Sigmoid colon (tissue), 7 donors: Measurements from ENCODE around the gene USP40. TPM values are rescaled to one million over a fixed set of nuclear protein-coding genes. Genes with fewer than 3 reads are reported as not detected.

ENCODE experiments used
- DNase-seq: peaks from one replicate; pipeline ENCODE4 v3.0.0-alpha.2; 2019
- H3K27ac ChIP-seq, 4 donors: fragments of 200-600 bp; sonication (generic); one replicate each; pipeline ENCODE4 v1.5.1; 2016 to 2019; ENCODE audit warnings: mild to moderate bottlenecking in 1 of 4
- H3K27me3 ChIP-seq, 3 donors: fragments of 200-600 bp; sonication (generic); one replicate each; pipeline ENCODE4 v1.5.1; 2019; ENCODE audit warnings: mild to moderate bottlenecking in 1 of 3
- H3K36me3 ChIP-seq, 4 donors: fragments of 200-600 bp; sonication (generic); one replicate each; pipeline ENCODE4 v1.5.1; 2016 to 2019
- H3K4me1 ChIP-seq, 4 donors: fragments of 200-600 bp; sonication (generic); one replicate each; pipeline ENCODE4 v1.5.1; 2017 to 2019
- H3K4me3 ChIP-seq, 4 donors: fragments of 200-600 bp; sonication (generic); one replicate each; pipeline ENCODE4 v1.5.1; 2017 to 2019; ENCODE audit warnings: mild to moderate bottlenecking in 2 of 4, moderate library complexity in 1 of 4
- H3K9me3 ChIP-seq, 4 donors: fragments of 200-600 bp in 3 of 4; sonication (generic) in 3 of 4; one replicate each; pipeline versions ENCODE4 v1.5.1 to v1.6.1; 2013 to 2019
- EP300 ChIP-seq, 4 donors: sonication (generic); formaldehyde crosslinking; IDR thresholded peaks; one replicate each; pipeline ENCODE4 v1.6.1; 2017; ENCODE audit warnings: antibody characterized with exemption in 4 of 4
- POLR2A ChIP-seq, 2 donors: fragments of 450-650 bp; IDR thresholded peaks; one replicate each; pipeline ENCODE4 v1.6.1; 2016; ENCODE audit warnings: antibody characterized with exemption in 2 of 2, mild to moderate bottlenecking in 2 of 2, moderate library complexity in 2 of 2
- POLR2AphosphoS5 ChIP-seq, 4 donors: sonication (generic); formaldehyde crosslinking; IDR thresholded peaks; one replicate each; pipeline ENCODE4 v1.6.1; 2017; ENCODE audit warnings: antibody characterized with exemption in 4 of 4
- whole genome bisulfite sequencing, 2 donors: extraction: QIAGEN DNeasy Blood & Tissue Kit; methylation state at CpG; one replicate each; pipeline ENCODE4 v1.1.7; 2013; 5-methylcytosine and 5-hydroxymethylcytosine counted together
- intact Hi-C: fragments of 100-400 bp; cut with DNase I; formaldehyde crosslinking; loops from one replicate; pipeline ENCODE4 v1.15.1; 2023
- polyA plus RNA-seq, 3 donors: library from polyadenylated mRNA; stranded (reverse); fragments of 200-250 nt; gene quantifications; one replicate each; pipeline ENCODE4 v1.2.3, GENCODE V29; 2013
- total RNA-seq, 4 donors: library from RNA; depleted of rRNA; stranded (reverse); fragments of >200 nt; gene quantifications; one replicate each; pipeline ENCODE4 v1.1.0, GENCODE V29; 2016
- TF ChIP-seq, protein P1 (sequence below), 4 experiments: fragments of 450-650 bp in 3 of 4; fragments of 200-600 bp in 1 of 4; IDR thresholded peaks; one replicate each; pipeline ENCODE4 v1.5.1; 2016 to 2019; ENCODE audit warnings: antibody characterized with exemption in 4 of 4, mild to moderate bottlenecking in 3 of 4, moderate library complexity in 2 of 4
- donor health status: healthy with polysubstance abuse.
- donor health status: Bipolar disorder and iron deficiency.
- donor health status: healthy.

The USP40 gene
- total and polyA plus RNA-seq, 7 donors = 9.6 to 34.5 (median 23.4) TPM

DNA sequence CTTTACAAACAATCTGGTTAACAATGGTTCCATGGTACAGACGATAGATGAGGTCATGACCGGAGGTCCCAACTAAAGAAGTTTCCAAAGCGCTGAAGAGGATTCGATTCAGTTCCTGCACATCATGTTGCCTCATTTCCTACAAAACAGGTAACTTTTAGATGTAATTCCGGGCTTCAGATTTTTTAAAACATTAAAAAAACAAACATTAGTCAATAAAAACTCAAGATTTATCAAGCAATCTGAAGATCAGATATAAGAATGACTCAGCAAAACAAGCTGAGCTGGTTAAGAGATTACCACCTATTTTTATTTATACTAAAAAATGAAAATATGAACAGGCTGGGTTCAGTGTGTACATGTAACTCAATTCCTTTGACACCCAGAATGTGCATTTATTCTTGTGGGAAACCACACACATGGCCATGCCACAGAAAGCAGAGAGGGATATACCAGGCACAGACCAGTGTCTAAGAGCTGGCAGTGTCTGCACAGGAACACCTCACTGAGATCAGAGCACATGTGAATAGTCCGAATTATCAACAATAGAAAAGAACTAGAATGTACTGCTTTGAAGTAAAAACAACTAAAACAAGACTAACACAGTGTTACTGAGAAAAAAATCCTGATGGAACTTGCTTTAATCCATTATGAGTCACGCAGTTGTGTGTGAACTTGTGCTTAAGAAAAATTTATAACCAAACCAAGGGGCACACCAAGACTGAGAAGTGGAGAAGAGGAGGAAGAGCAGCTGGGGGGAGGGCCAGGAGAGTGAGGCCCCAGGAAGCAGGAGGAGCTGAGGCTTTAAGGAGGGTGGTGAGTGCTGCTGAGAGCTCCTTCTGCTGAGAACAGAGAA, 9.5 kb downstream of the USP40 start:
- TF ChIP-seq, protein P1, sequence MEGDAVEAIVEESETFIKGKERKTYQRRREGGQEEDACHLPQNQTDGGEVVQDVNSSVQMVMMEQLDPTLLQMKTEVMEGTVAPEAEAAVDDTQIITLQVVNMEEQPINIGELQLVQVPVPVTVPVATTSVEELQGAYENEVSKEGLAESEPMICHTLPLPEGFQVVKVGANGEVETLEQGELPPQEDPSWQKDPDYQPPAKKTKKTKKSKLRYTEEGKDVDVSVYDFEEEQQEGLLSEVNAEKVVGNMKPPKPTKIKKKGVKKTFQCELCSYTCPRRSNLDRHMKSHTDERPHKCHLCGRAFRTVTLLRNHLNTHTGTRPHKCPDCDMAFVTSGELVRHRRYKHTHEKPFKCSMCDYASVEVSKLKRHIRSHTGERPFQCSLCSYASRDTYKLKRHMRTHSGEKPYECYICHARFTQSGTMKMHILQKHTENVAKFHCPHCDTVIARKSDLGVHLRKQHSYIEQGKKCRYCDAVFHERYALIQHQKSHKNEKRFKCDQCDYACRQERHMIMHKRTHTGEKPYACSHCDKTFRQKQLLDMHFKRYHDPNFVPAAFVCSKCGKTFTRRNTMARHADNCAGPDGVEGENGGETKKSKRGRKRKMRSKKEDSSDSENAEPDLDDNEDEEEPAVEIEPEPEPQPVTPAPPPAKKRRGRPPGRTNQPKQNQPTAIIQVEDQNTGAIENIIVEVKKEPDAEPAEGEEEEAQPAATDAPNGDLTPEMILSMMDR (IDR thresholded peaks at IDR 0.05) = no peak
- TF ChIP-seq POLR2A (IDR thresholded peaks at IDR 0.05) = no peak
- no peak for TF ChIP-seq EP300 (IDR thresholded peaks at IDR 0.05)
- TF ChIP-seq POLR2AphosphoS5 (IDR thresholded peaks at IDR 0.05) = no peak
- Histone ChIP-seq H3K27ac (no peak overlapping the region), H3K36me3 (peaks cover 0 to 73% (median 25%) of the 10 kb centered on the region in 4 donors), H3K4me1 (peaks cover 0 to 8% (median 3%) of the 10 kb centered on the region in 4 donors), H3K4me3 (no peak overlapping the region), H3K27me3 (no peaks in the 10 kb centered on the region), H3K9me3 (no peaks in the 10 kb centered on the region)
- no peak for DNase-seq
- intact Hi-C loops = no loop called here
- 84 to 87% methylated on average over 7 of the region's 7 CpGs for WGBS, 2 donors

DNA sequence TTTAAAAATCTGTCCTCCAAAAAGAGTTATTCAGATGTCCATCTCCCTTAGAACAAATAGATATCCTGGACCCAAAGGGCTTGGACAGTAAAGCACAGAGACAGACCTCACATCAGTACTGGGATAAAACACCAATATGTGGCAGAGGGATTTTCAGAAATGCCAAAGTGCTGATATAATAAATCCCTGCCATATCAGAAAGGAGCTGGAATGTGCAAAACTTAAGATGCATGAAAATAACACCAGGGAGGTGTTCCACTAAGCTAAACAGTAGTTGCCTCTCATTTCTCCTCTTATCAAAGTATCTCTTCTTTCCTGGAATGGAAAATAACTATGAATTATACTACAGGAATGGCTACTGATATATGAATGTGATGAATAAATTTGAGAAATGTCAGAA, 13.2 kb downstream of the USP40 start:
- DNase-seq = no peak
- peaks cover under 1 to 95% (median 27%) of the 10 kb centered on the region in 4 donors for H3K36me3 ChIP-seq
- intact Hi-C loops = no loop called here

DNA sequence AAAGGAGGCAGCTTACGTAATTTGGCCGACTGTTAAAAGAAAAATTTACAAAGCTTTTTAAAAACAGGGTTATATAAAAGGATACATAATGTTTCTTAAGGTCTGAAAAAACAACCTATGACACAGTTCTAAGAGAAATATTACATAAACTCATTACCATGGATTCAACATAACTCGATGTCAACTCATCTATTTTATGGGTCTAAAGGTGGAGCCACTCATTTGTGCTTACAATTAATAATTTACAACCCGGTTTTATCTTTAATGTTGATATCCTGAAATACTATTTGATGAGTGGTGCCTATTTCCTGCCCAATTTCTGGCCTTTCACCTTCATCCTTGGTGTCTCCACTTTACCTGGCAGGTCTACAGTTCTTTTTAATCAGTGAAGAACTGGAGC, 15.1 kb downstream of the USP40 start:
- intact Hi-C loops = no loop called here
- no peak overlapping the region for H3K27ac ChIP-seq
- no peak for DNase-seq
- H3K4me3 ChIP-seq = no peak overlapping the region
- no peaks in the 10 kb centered on the region for H3K4me1 ChIP-seq
- no peaks in the 10 kb centered on the region for H3K27me3 ChIP-seq
- peaks cover 3 to 99% (median 33%) of the 10 kb centered on the region in 4 donors for H3K36me3 ChIP-seq
- WGBS, 2 donors = 63 to 72% methylated on average over 4 of the region's 4 CpGs
- no peaks in the 10 kb centered on the region for H3K9me3 ChIP-seq
- TF ChIP-seq POLR2A (IDR thresholded peaks at IDR 0.05) (no peak), POLR2AphosphoS5 (IDR thresholded peaks at IDR 0.05) (no peak), EP300 (IDR thresholded peaks at IDR 0.05) (no peak)
- TF ChIP-seq, protein P1 (IDR thresholded peaks at IDR 0.05) = no peak

More for the DNA sequence above, 13.2 kb downstream of the USP40 start:
- H3K9me3 ChIP-seq = no peaks in the 10 kb centered on the region
- TF ChIP-seq, protein P1 (IDR thresholded peaks at IDR 0.05) = no peak
- TF ChIP-seq EP300 (IDR thresholded peaks at IDR 0.05) (no peak), POLR2A (IDR thresholded peaks at IDR 0.05) (no peak), POLR2AphosphoS5 (IDR thresholded peaks at IDR 0.05) (no peak)
- H3K27ac ChIP-seq = no peak overlapping the region
- no peaks in the 10 kb centered on the region for H3K27me3 ChIP-seq
- H3K4me3 ChIP-seq = no peak overlapping the region
- H3K4me1 ChIP-seq = peaks cover 0 to 8% (median 3%) of the 10 kb centered on the region in 4 donors

DNA sequence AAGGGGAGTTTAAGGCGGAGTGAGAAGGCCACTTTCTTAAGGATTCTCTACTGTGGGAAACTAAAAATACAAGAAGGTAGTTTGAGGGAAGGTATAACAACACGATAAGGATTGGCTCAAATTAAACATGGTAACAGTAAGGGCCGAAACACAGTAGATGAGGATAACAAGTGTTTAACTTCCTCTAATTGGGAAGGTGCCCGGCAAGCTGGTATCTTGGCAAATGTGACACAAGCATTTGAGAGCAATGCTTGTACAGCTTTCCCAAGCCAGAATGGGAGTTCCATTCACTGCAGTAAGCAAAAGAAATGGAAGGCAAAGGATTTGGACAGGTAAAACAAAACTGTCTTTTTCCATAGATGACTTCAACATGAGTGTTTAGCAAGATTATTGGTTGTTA, 19.8 kb downstream of the USP40 start:
- DNase-seq = no peak
- intact Hi-C loops = no loop called here
- H3K27ac ChIP-seq = no peak overlapping the region
- no peak overlapping the region for H3K4me3 ChIP-seq
- no peak for TF ChIP-seq EP300 (IDR thresholded peaks at IDR 0.05)
- no peak for TF ChIP-seq POLR2AphosphoS5 (IDR thresholded peaks at IDR 0.05)
- TF ChIP-seq, protein P1 (IDR thresholded peaks at IDR 0.05) = no peak
- TF ChIP-seq POLR2A (IDR thresholded peaks at IDR 0.05) = no peak
- 95 to 97% methylated on average over 4 of the region's 4 CpGs for WGBS, 2 donors
- H3K4me1 ChIP-seq = no peaks in the 10 kb centered on the region
- H3K27me3 ChIP-seq = no peaks in the 10 kb centered on the region
- peaks cover 6 to 95% (median 16%) of the 10 kb centered on the region in 4 donors for H3K36me3 ChIP-seq
- H3K9me3 ChIP-seq = no peaks in the 10 kb centered on the region
